ENCODE measurements around the gene SFTA2.

- TF ChIP-seq ZNF8 (CRISPR knock-in tag; IDR thresholded peaks at IDR 0.05) (no peak), CSDC2 (CRISPR knock-in tag; IDR thresholded peaks at IDR 0.05) (no peak), OSR1 (CRISPR knock-in tag; IDR thresholded peaks at IDR 0.05) (no peak)
- TF ChIP-seq, protein P1, sequence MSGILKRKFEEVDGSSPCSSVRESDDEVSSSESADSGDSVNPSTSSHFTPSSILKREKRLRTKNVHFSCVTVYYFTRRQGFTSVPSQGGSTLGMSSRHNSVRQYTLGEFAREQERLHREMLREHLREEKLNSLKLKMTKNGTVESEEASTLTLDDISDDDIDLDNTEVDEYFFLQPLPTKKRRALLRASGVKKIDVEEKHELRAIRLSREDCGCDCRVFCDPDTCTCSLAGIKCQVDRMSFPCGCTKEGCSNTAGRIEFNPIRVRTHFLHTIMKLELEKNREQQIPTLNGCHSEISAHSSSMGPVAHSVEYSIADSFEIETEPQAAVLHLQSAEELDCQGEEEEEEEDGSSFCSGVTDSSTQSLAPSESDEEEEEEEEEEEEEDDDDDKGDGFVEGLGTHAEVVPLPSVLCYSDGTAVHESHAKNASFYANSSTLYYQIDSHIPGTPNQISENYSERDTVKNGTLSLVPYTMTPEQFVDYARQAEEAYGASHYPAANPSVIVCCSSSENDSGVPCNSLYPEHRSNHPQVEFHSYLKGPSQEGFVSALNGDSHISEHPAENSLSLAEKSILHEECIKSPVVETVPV (CRISPR knock-in tag; IDR thresholded peaks at IDR 0.05) = no peak
Observed at GRCh38 chr6:30931969-30932645, at the start of gene SFTA2.

Data from SK-N-SH treated with all-trans-retinoic acid at 6 μM for 48 hours (cell line).